KMS-11 (cell line): ENCODE measurements around the gene DNAJB12.
"Not testable (repeated sequence)": the region's sequence is repeated elsewhere in the genome, so short reads cannot be mapped to it uniquely, and the experiment has no call there.

Source experiments
- H2AFZ ChIP-seq: fragments of 200-600 bp; sonication (generic); 2 replicates; pipeline ENCODE4 v1.6.1; 2016; ENCODE audit warnings: antibody characterized with exemption, mixed run types, low read depth
- H3K27ac ChIP-seq: fragments of 200-600 bp; sonication (generic); 2 replicates; pipeline ENCODE4 v1.6.1; 2016; ENCODE audit warnings: mild to moderate bottlenecking, mixed run types
- H3K27me3 ChIP-seq: fragments of 200-600 bp; sonication (generic); 2 replicates; pipeline ENCODE4 v1.6.1; 2017; ENCODE audit warnings: mild to moderate bottlenecking, low read depth, mixed run types, moderate library complexity; ENCODE audit not compliant: insufficient read depth
- H3K36me3 ChIP-seq: fragments of 200-600 bp; sonication (generic); 2 replicates; pipeline ENCODE4 v1.6.1; 2017; ENCODE audit warnings: mild to moderate bottlenecking, mixed run types; ENCODE audit not compliant: insufficient read depth
- H3K4me1 ChIP-seq: fragments of 200-600 bp; sonication (generic); 2 replicates; pipeline ENCODE4 v1.6.1; 2016; ENCODE audit warnings: mild to moderate bottlenecking, low read depth, mixed run types; ENCODE audit not compliant: poor library complexity, severe bottlenecking
- H3K4me2 ChIP-seq: fragments of 200-600 bp; sonication (generic); 2 replicates; pipeline ENCODE4 v1.7.0; 2016; ENCODE audit warnings: mild to moderate bottlenecking, mixed run types
- H3K4me3 ChIP-seq: fragments of 200-600 bp; sonication (generic); IDR thresholded peaks from 2 replicates; pipeline ENCODE4 v1.6.1; 2017; ENCODE audit warnings: low read depth, low read length, mixed read lengths; ENCODE audit not compliant: insufficient read depth
- H3K79me2 ChIP-seq: fragments of 200-600 bp; sonication (generic); 2 replicates; pipeline ENCODE4 v1.6.1; 2016; ENCODE audit warnings: low read depth, mixed run types; ENCODE audit not compliant: insufficient read depth
- H3K9ac ChIP-seq: fragments of 200-600 bp; sonication (generic); 2 replicates; pipeline ENCODE4 v1.6.1; 2016; ENCODE audit warnings: mild to moderate bottlenecking, mixed run types
- H4K20me1 ChIP-seq: fragments of 200-600 bp; sonication (generic); 2 replicates; pipeline ENCODE4 v1.6.1; 2016; ENCODE audit warnings: mild to moderate bottlenecking, mixed run types; ENCODE audit not compliant: insufficient read depth
- CTCF ChIP-seq: fragments of 200-600 bp; sonication (generic); conservative IDR thresholded peaks from 2 replicates; pipeline ENCODE4 v1.6.1; 2017; ENCODE audit warnings: low read depth, mild to moderate bottlenecking, antibody characterized with exemption, low read length, moderate library complexity, mixed read lengths

The DNAJB12 gene

GRCh38 chr10:72297281-72297804 is 57.4 kb downstream of the DNAJB12 start:
- Histone ChIP-seq H3K4me1 (peaks cover 37% of the 10 kb centered on the region), H2AFZ (0 out of 2 replicates have a peak overlapping the region, but pooled peaks have one; percentile 44), H3K4me3 (no peak overlapping the region), H3K79me2 (no peaks in the 10 kb centered on the region), H3K36me3 (no peaks in the 10 kb centered on the region), H3K4me2 (peak overlapping the region; percentile 63), H4K20me1 (no peaks in the 10 kb centered on the region), H3K9ac (peak overlapping the region; percentile 95), H3K27me3 (no peaks in the 10 kb centered on the region), H3K27ac (peak overlapping the region; percentile 86)
- TF ChIP-seq CTCF: no peak

GRCh38 chr10:72296829-72297280 is 57.9 kb downstream of the DNAJB12 start:
- Histone ChIP-seq H3K4me1 (peaks cover 41% of the 10 kb centered on the region), H3K27ac (peak overlapping the region; percentile 86), H3K4me2 (peak overlapping the region; percentile 17; the same call in 1 of the 2 replicates), H3K9ac (peak overlapping the region; percentile 95)
- H3K79me2 ChIP-seq, H3K36me3 ChIP-seq, H3K27me3 ChIP-seq, H3K4me3 ChIP-seq, H4K20me1 ChIP-seq, H2AFZ ChIP-seq: not testable (repeated sequence)

GRCh38 chr10:72295330-72295910 is 59.3 kb downstream of the DNAJB12 start:
- Histone ChIP-seq H3K36me3 (no peaks in the 10 kb centered on the region), H3K79me2 (no peaks in the 10 kb centered on the region), H4K20me1 (no peaks in the 10 kb centered on the region), H3K4me3 (no peak overlapping the region), H2AFZ (no peak overlapping the region), H3K4me1 (peaks cover 47% of the 10 kb centered on the region), H3K9ac (no peak overlapping the region), H3K27me3 (no peaks in the 10 kb centered on the region), H3K27ac (no peak overlapping the region), H3K4me2 (peak overlapping the region; percentile 7; the same call in 1 of the 2 replicates)
- no peak for TF ChIP-seq CTCF

- Histone ChIP-seq H3K36me3 (no peaks in the 10 kb centered on the region), H3K4me1 (peaks cover 37% of the 10 kb centered on the region), H3K27me3 (no peaks in the 10 kb centered on the region), H3K79me2 (no peaks in the 10 kb centered on the region), H3K27ac (no peak overlapping the region), H3K9ac (no peak overlapping the region), H4K20me1 (no peaks in the 10 kb centered on the region), H2AFZ (no peak overlapping the region), H3K4me2 (no peak overlapping the region), H3K4me3 (no peak overlapping the region)
- no peak for TF ChIP-seq CTCF
Measured at GRCh38 chr10:72292223-72292691, 62.5 kb downstream of the DNAJB12 start.

- Histone ChIP-seq H3K36me3 (no peaks in the 10 kb centered on the region), H3K79me2 (no peaks in the 10 kb centered on the region), H3K9ac (no peak overlapping the region), H4K20me1 (no peaks in the 10 kb centered on the region), H3K4me1 (peaks cover 32% of the 10 kb centered on the region), H3K4me3 (no peak overlapping the region), H2AFZ (no peak overlapping the region), H3K27ac (no peak overlapping the region), H3K4me2 (no peak overlapping the region; the same call in 1 of the 2 replicates), H3K27me3 (no peaks in the 10 kb centered on the region)
- no peak for TF ChIP-seq CTCF
Measured at GRCh38 chr10:72291019-72291532, 63.6 kb downstream of the DNAJB12 start.
